WERI-Rb-1 (cell line): Measurements from ENCODE around the gene FUBP3.

Experiments used
- DNase-seq: peaks from one replicate; pipeline ENCODE4 v3.0.0-alpha.2; 2020
- H3K27ac ChIP-seq: fragments of 250-450 bp; sonication (Bioruptor Pico); 2 replicates; pipeline ENCODE4 v1.5.1; 2020; ENCODE audit warnings: mild to moderate bottlenecking, moderate library complexity
- H3K27me3 ChIP-seq: fragments of 250-450 bp; sonication (Bioruptor Pico); 2 replicates; pipeline ENCODE4 v1.5.1; 2021; ENCODE audit warnings: mild to moderate bottlenecking, low read depth, moderate library complexity; ENCODE audit not compliant: insufficient read depth, severe bottlenecking
- H3K36me3 ChIP-seq: fragments of 250-450 bp; sonication (Bioruptor Pico); 2 replicates; pipeline ENCODE4 v1.5.1; 2020; ENCODE audit warnings: mild to moderate bottlenecking, moderate library complexity
- H3K4me3 ChIP-seq: 2 replicates; pipeline ENCODE4 v1.5.1; 2011; ENCODE audit warnings: low read depth, mild to moderate bottlenecking, control low read depth, low read length
- H3K9me3 ChIP-seq: fragments of 250-450 bp; sonication (Bioruptor Pico); 2 replicates; pipeline ENCODE4 v1.5.1; 2021; ENCODE audit warnings: mild to moderate bottlenecking, moderate library complexity; ENCODE audit not compliant: severe bottlenecking
- CTCF ChIP-seq: IDR thresholded peaks from 2 replicates; pipeline ENCODE4 v1.5.1; 2011; ENCODE audit warnings: low read depth, mild to moderate bottlenecking, control low read depth, inconsistent platforms, low read length

Gene FUBP3

DNA sequence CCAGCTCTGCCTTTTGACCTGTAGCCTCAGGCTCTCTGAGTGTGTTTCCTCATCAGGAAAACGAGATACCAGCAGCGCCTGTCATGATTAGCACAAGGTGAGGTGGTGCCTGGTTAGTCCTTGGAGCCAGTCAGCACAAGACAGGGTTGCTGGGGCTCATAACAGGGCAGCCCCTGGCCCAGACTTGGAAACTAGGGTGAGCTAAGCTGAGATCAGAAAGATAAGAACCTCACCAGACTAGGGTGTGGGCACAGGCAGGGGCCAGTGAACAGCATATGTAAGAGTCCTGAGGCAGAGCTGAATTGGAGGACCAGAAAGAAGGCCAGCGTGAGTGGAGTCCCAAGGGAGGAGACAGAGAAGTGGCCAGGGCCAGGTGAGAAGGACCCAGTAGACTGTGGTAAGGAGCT, 42.7 kb upstream of the FUBP3 start:
- Histone ChIP-seq H3K36me3 (no peaks in the 10 kb centered on the region), H3K9me3 (no peaks in the 10 kb centered on the region), H3K4me3 (no peak overlapping the region), H3K27me3 (no peaks in the 10 kb centered on the region), H3K27ac (no peak overlapping the region)
- DNase-seq: no peak
- no peak for TF ChIP-seq CTCF

GRCh38 chr9:130537346-130538050, 41.9 kb upstream of the FUBP3 start:
- H3K9me3 ChIP-seq: no peaks in the 10 kb centered on the region
- H3K36me3 ChIP-seq: no peaks in the 10 kb centered on the region
- no peak for DNase-seq
- no peak overlapping the region for H3K27ac ChIP-seq
- H3K4me3 ChIP-seq: no peak overlapping the region
- no peaks in the 10 kb centered on the region for H3K27me3 ChIP-seq
- no peak for TF ChIP-seq CTCF

GRCh38 chr9:130539420-130540223, 39.8 kb upstream of the FUBP3 start:
- Histone ChIP-seq H3K36me3 (no peaks in the 10 kb centered on the region), H3K27me3 (no peaks in the 10 kb centered on the region), H3K27ac (no peak overlapping the region), H3K9me3 (no peaks in the 10 kb centered on the region), H3K4me3 (no peak overlapping the region)
- no peak for TF ChIP-seq CTCF
- no peak for DNase-seq

GRCh38 chr9:130541533-130541932, 37.8 kb upstream of the FUBP3 start:
- Histone ChIP-seq H3K36me3 (no peaks in the 10 kb centered on the region), H3K4me3 (no peak overlapping the region), H3K27ac (no peak overlapping the region), H3K27me3 (no peaks in the 10 kb centered on the region), H3K9me3 (no peaks in the 10 kb centered on the region)
- no peak for TF ChIP-seq CTCF
- no peak for DNase-seq

DNA sequence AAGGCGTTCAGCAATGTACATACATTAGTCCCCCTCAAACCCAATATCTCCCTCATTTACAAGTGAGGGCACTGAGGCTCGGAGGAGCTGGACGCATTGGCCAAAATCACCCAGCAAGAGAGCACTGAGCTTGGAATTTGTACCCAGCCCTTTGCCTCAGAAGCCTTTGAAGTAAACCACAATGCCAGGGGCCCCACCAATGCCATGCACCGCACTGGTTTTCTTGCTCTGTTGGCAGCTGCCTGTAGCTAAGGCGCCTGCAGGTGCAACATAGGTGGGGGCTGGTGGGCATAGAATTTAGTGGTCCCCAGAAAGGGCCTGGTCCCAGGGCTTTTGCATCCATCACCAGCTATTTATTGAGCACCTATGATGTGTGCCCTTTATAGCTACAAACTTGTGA, 37.3 kb upstream of the FUBP3 start:
- no peak overlapping the region for H3K4me3 ChIP-seq
- H3K9me3 ChIP-seq: no peaks in the 10 kb centered on the region
- H3K27me3 ChIP-seq: no peaks in the 10 kb centered on the region
- DNase-seq: no peak
- no peak for TF ChIP-seq CTCF
- no peaks in the 10 kb centered on the region for H3K36me3 ChIP-seq
- no peak overlapping the region for H3K27ac ChIP-seq
